HepG2 (cell line): ENCODE measurements around the gene CD151. TPM values are rescaled to one million over a fixed set of nuclear protein-coding genes. Genes with fewer than 3 reads are reported as not detected.

Experiments used
- AGO2 ChIP-seq: fragments of 200-400 bp; formaldehyde crosslinking; optimal IDR thresholded peaks from 2 replicates; pipeline ENCODE3; 2017; ENCODE audit warnings: mild to moderate bottlenecking, low read depth, low read length, moderate library complexity
- CREB3 ChIP-seq: sonication (generic); formaldehyde crosslinking; IDR thresholded peaks from 2 replicates; pipeline ENCODE4 v1.5.0; 2020; ENCODE audit warnings: missing genetic modification reagents
- IRX3 ChIP-seq: sonication (generic); formaldehyde crosslinking; IDR thresholded peaks from 2 replicates; pipeline ENCODE4 v1.8.1; 2023; ENCODE audit warnings: mild to moderate bottlenecking, low read depth, missing genetic modification reagents, borderline replicate concordance
- JARID2 ChIP-seq: sonication (generic); formaldehyde crosslinking; IDR thresholded peaks from 2 replicates; pipeline ENCODE4 v1.8.1; 2023; ENCODE audit warnings: missing genetic modification reagents, inconsistent platforms; ENCODE audit not compliant: insufficient replicate concordance
- POGZ ChIP-seq: sonication (generic); formaldehyde crosslinking; IDR thresholded peaks from 2 replicates; pipeline ENCODE4 v1.4.0; 2020; ENCODE audit warnings: mild to moderate bottlenecking, missing genetic modification reagents
- SYNCRIP ChIP-seq: fragments of 200-400 bp; formaldehyde crosslinking; IDR thresholded peaks from 2 replicates; pipeline ENCODE4 v1.6.1; 2018; ENCODE audit warnings: mild to moderate bottlenecking, low read depth, low read length; ENCODE audit not compliant: insufficient read depth
- ZNF333 ChIP-seq: sonication (generic); formaldehyde crosslinking; IDR thresholded peaks from 2 replicates; pipeline ENCODE4 v1.4.0; 2020; ENCODE audit warnings: mild to moderate bottlenecking, missing genetic modification reagents, borderline replicate concordance
- ZNF432 ChIP-seq: sonication (generic); formaldehyde crosslinking; IDR thresholded peaks from 2 replicates; pipeline ENCODE4 v1.5.0; 2020; ENCODE audit warnings: missing genetic modification reagents, mild to moderate bottlenecking, borderline replicate concordance
- ZNF577 ChIP-seq: sonication (generic); formaldehyde crosslinking; IDR thresholded peaks from 2 replicates; pipeline ENCODE4 v1.4.0; 2020; ENCODE audit warnings: mild to moderate bottlenecking, low read depth, missing genetic modification reagents, borderline replicate concordance
- ZNF609 ChIP-seq: sonication (generic); formaldehyde crosslinking; IDR thresholded peaks from 2 replicates; pipeline ENCODE4 v1.4.0; 2020; ENCODE audit warnings: mild to moderate bottlenecking, missing genetic modification reagents, borderline replicate concordance
- ZNF839 ChIP-seq: sonication (generic); formaldehyde crosslinking; IDR thresholded peaks from 2 replicates; pipeline ENCODE4 v1.4.0; 2020; ENCODE audit warnings: missing genetic modification reagents, mild to moderate bottlenecking, borderline replicate concordance
- polyA plus RNA-seq, 8 experiments: library from polyadenylated mRNA; depleted of rRNA in 3 of 8; stranded (reverse) in 7 of 8; unstranded in 1 of 8; fragments of >200 nt; fragmentation: Illumina TruSeq in 4 of 8; extraction: Trizol in 4 of 8; gene quantifications; 2 replicates each; pipeline versions ENCODE4 v1.2.1 to v1.2.3, GENCODE V29; 2011 to 2016; ENCODE audit warnings: low read depth in 4 of 8, missing spikeins in 1 of 8, mixed read lengths in 1 of 8; ENCODE audit not compliant: insufficient read depth in 1 of 8
- total RNA-seq, 5 experiments: library from RNA; depleted of rRNA; stranded (reverse); fragments of >200 nt; fragmentation: Illumina TruSeq; extraction: Trizol; gene quantifications; 2 replicates each; pipeline ENCODE4 v1.2.3, GENCODE V29; 2016; ENCODE audit warnings: low read depth in 1 of 5
- TF ChIP-seq, protein P1 (sequence below): sonication (generic); formaldehyde crosslinking; IDR thresholded peaks from 2 replicates; pipeline ENCODE4 v1.5.0; 2020; ENCODE audit warnings: mild to moderate bottlenecking, missing genetic modification reagents, borderline replicate concordance

CD151 gene
- total and polyA plus RNA-seq, 2 of the 13 experiments (the other 11 are each of a cell fraction or from before 2014, with no cell fraction given), result 125 to 197 TPM

DNA sequence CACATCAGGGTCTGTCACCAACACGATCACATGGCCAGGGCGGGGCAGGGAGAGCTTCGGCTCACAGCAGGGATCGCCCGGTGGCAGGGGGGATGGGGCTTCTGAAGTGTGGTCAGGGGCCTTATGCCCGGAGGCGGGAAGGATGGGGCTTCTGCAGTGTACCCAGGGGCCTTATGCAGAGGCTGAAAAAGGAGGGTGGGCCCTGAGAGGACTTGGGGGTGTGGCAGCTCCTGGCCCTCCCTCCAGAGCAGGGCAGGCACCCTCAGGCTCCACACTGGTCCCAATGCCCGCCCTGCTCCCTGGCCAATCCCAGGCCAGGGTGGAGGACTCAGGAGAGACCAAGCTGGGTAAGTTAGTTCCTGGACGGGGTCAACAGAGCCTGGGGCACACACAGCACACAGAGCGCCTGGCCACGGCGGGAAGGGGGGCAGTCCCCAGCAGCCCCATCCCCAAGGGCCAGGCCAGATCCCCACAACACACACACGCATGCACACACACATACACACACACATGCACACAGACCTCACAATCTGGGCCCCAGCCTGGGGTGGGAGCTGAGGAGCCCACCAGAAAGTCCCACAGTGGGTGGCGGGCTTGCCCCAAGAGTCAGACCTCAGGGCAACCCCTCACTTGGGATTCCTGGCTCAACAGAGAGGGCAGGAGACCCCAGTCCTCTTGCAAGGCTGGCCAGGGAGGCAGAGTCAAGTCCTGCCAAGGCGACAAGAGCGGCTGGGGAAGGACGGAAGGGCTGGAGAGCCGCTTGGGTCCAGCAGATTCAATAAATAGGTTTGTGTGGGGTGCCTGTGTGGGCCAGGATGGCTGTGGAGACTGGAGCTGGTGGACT is 41.8 kb upstream of the CD151 start (continued):
- no peak for TF ChIP-seq ZNF577 (CRISPR knock-in tag)
- TF ChIP-seq JARID2, result no peak
- TF ChIP-seq POGZ, result no peak
- TF ChIP-seq SYNCRIP, result no peak
- no peak for TF ChIP-seq ZNF432 (CRISPR knock-in tag)
- TF ChIP-seq CREB3 (CRISPR knock-in tag), result no peak
- no peak for TF ChIP-seq ZNF609 (CRISPR knock-in tag)
- TF ChIP-seq, protein P1, sequence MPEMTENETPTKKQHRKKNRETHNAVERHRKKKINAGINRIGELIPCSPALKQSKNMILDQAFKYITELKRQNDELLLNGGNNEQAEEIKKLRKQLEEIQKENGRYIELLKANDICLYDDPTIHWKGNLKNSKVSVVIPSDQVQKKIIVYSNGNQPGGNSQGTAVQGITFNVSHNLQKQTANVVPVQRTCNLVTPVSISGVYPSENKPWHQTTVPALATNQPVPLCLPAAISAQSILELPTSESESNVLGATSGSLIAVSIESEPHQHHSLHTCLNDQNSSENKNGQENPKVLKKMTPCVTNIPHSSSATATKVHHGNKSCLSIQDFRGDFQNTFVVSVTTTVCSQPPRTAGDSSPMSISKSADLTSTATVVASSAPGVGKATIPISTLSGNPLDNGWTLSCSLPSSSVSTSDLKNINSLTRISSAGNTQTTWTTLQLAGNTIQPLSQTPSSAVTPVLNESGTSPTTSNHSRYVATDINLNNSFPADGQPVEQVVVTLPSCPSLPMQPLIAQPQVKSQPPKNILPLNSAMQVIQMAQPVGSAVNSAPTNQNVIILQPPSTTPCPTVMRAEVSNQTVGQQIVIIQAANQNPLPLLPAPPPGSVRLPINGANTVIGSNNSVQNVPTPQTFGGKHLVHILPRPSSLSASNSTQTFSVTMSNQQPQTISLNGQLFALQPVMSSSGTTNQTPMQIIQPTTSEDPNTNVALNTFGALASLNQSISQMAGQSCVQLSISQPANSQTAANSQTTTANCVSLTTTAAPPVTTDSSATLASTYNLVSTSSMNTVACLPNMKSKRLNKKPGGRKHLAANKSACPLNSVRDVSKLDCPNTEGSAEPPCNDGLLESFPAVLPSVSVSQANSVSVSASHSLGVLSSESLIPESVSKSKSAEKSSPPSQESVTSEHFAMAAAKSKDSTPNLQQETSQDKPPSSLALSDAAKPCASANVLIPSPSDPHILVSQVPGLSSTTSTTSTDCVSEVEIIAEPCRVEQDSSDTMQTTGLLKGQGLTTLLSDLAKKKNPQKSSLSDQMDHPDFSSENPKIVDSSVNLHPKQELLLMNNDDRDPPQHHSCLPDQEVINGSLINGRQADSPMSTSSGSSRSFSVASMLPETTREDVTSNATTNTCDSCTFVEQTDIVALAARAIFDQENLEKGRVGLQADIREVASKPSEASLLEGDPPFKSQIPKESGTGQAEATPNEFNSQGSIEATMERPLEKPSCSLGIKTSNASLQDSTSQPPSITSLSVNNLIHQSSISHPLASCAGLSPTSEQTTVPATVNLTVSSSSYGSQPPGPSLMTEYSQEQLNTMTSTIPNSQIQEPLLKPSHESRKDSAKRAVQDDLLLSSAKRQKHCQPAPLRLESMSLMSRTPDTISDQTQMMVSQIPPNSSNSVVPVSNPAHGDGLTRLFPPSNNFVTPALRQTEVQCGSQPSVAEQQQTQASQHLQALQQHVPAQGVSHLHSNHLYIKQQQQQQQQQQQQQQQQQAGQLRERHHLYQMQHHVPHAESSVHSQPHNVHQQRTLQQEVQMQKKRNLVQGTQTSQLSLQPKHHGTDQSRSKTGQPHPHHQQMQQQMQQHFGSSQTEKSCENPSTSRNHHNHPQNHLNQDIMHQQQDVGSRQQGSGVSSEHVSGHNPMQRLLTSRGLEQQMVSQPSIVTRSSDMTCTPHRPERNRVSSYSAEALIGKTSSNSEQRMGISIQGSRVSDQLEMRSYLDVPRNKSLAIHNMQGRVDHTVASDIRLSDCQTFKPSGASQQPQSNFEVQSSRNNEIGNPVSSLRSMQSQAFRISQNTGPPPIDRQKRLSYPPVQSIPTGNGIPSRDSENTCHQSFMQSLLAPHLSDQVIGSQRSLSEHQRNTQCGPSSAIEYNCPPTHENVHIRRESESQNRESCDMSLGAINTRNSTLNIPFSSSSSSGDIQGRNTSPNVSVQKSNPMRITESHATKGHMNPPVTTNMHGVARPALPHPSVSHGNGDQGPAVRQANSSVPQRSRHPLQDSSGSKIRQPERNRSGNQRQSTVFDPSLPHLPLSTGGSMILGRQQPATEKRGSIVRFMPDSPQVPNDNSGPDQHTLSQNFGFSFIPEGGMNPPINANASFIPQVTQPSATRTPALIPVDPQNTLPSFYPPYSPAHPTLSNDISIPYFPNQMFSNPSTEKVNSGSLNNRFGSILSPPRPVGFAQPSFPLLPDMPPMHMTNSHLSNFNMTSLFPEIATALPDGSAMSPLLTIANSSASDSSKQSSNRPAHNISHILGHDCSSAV (CRISPR knock-in tag), result no peak
- no peak for TF ChIP-seq ZNF839 (CRISPR knock-in tag)
- TF ChIP-seq ZNF333 (CRISPR knock-in tag), result no peak
- no peak for TF ChIP-seq IRX3
- TF ChIP-seq AGO2, result peak; percentile 15
